Thyroid gland (tissue), 4 donors: ENCODE measurements around the gene SOCS7.

Experiments
- POLR2A ChIP-seq, 2 donors: fragments of 450-650 bp; IDR thresholded peaks; one replicate each; pipeline ENCODE4 v1.6.1; 2017; ENCODE audit warnings: antibody characterized with exemption in 2 of 2, mild to moderate bottlenecking in 2 of 2, moderate library complexity in 1 of 2
- TF ChIP-seq, protein P1 (sequence below), 6 experiments: fragments of 200-600 bp in 3 of 6; fragments of 450-650 bp in 3 of 6; sonication (generic) in 3 of 6; IDR thresholded peaks; one replicate each; pipeline ENCODE4 v1.5.1; 2016 to 2019; ENCODE audit warnings: antibody characterized with exemption in 6 of 6, mild to moderate bottlenecking in 2 of 6, inconsistent platforms in 1 of 6, moderate library complexity in 1 of 6

GRCh38 chr17:38329284-38329683, 22.4 kb upstream of the SOCS7 start:
- TF ChIP-seq, protein P1, sequence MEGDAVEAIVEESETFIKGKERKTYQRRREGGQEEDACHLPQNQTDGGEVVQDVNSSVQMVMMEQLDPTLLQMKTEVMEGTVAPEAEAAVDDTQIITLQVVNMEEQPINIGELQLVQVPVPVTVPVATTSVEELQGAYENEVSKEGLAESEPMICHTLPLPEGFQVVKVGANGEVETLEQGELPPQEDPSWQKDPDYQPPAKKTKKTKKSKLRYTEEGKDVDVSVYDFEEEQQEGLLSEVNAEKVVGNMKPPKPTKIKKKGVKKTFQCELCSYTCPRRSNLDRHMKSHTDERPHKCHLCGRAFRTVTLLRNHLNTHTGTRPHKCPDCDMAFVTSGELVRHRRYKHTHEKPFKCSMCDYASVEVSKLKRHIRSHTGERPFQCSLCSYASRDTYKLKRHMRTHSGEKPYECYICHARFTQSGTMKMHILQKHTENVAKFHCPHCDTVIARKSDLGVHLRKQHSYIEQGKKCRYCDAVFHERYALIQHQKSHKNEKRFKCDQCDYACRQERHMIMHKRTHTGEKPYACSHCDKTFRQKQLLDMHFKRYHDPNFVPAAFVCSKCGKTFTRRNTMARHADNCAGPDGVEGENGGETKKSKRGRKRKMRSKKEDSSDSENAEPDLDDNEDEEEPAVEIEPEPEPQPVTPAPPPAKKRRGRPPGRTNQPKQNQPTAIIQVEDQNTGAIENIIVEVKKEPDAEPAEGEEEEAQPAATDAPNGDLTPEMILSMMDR (IDR thresholded peaks at IDR 0.05) = no peak
- TF ChIP-seq POLR2A (IDR thresholded peaks at IDR 0.05) = no peak
